H1 (cell line): ENCODE results near the gene TBC1D16. TPM values are rescaled to one million over a fixed set of nuclear protein-coding genes. Genes with fewer than 3 reads are reported as not detected.
A peak's percentile ranks its signal among the peaks of the same experiment; 100 is the strongest.

Source experiments
- CTCF ChIA-PET: fragments of 300-600 bp; sonication (Branson Sonifier 250); formaldehyde crosslinking; loops from one replicate; lab custom pipeline; 2021; ENCODE audit not compliant: partially characterized antibody; lab: Charles Lee
- POLR2A ChIA-PET: fragments of 300-600 bp; sonication (Branson Sonifier 250); formaldehyde crosslinking; loops from one replicate; lab custom pipeline; 2021; ENCODE audit warnings: inconsistent platforms; ENCODE audit not compliant: partially characterized antibody; lab: Charles Lee
- DNase-seq, 2 experiments: peaks; one replicate each; pipeline versions ENCODE4 v3.0.0 to v3.0.0-alpha.2; 2010 to 2022; ENCODE audit warnings: low spot score in 2 of 2, low read depth in 1 of 2, mixed read lengths in 1 of 2
- FAIRE-seq: peaks from 2 replicates; lab custom pipeline; 2011; peaks lifted over from hg19 to GRCh38; lab: Jason Lieb, UNC
- H2AFZ ChIP-seq: 2 replicates; pipeline ENCODE4 v1.8.1; 2012; ENCODE audit warnings: low read length, inconsistent platforms
- H2AK5ac ChIP-seq: 2 replicates; pipeline ENCODE4 v1.6.1; 2013; ENCODE audit warnings: low read depth, low read length
- H2BK120ac ChIP-seq: replicated peaks from 2 replicates; pipeline ENCODE3; 2013; ENCODE audit warnings: low read depth, low read length, inconsistent platforms
- H2BK12ac ChIP-seq: 2 replicates; pipeline ENCODE4 v1.6.1; 2013; ENCODE audit warnings: low read depth, low read length
- H2BK15ac ChIP-seq: 2 replicates; pipeline ENCODE4 v1.6.1; 2013; ENCODE audit warnings: low read length
- H2BK20ac ChIP-seq: 2 replicates; pipeline ENCODE4 v1.6.1; 2013; ENCODE audit warnings: low read length
- H2BK5ac ChIP-seq: 2 replicates; pipeline ENCODE4 v1.6.1; 2013; ENCODE audit warnings: low read depth, low read length
- H3K14ac ChIP-seq: 2 replicates; pipeline ENCODE4 v1.6.1; 2013; ENCODE audit warnings: inconsistent platforms; ENCODE audit not compliant: insufficient read length
- H3K18ac ChIP-seq: 2 replicates; pipeline ENCODE4 v1.6.1; 2013; ENCODE audit warnings: low read length; ENCODE audit errors: extremely low read depth
- H3K23ac ChIP-seq: 2 replicates; pipeline ENCODE4 v1.6.1; 2013; ENCODE audit warnings: inconsistent platforms; ENCODE audit not compliant: insufficient read length
- H3K23me2 ChIP-seq: 2 replicates; pipeline ENCODE4 v1.6.1; 2013; ENCODE audit warnings: low read depth, low read length
- H3K27ac ChIP-seq: 2 replicates; pipeline ENCODE4 v1.6.1; 2011; ENCODE audit warnings: low read depth, low read length, inconsistent platforms
- H3K27me3 ChIP-seq, 4 experiments: replicated peaks in 1 of 4; 1 replicate in 1 of 4; 2 replicates in 3 of 4; pipeline versions ENCODE4 v1.6.1 to v1.8.1; 2011 to 2013; ENCODE audit warnings: low read length in 3 of 4, mild to moderate bottlenecking in 3 of 4, inconsistent platforms in 2 of 4, mixed read lengths in 2 of 4, moderate library complexity in 1 of 4; ENCODE audit not compliant: control insufficient read depth in 3 of 4, insufficient read depth in 3 of 4; ENCODE audit errors: extremely low read depth in 1 of 4
- H3K36me3 ChIP-seq, 4 experiments: 2 replicates each; pipeline versions ENCODE4 v1.6.1 to v1.8.1; 2011 to 2013; ENCODE audit warnings: mild to moderate bottlenecking in 4 of 4, low read length in 3 of 4, moderate library complexity in 2 of 4, control low read depth in 1 of 4, inconsistent platforms in 1 of 4; ENCODE audit not compliant: insufficient read depth in 4 of 4, control insufficient read depth in 2 of 4
- H3K4ac ChIP-seq: replicated peaks from 2 replicates; pipeline ENCODE3; 2013; ENCODE audit warnings: low read length, low read depth, mixed read lengths, inconsistent platforms; ENCODE audit not compliant: insufficient read length
- H3K4me1 ChIP-seq, 4 experiments: replicated peaks in 1 of 4; 1 replicate in 1 of 4; 2 replicates in 3 of 4; pipeline versions ENCODE4 v1.6.1 to v1.8.1; 2011 to 2013; ENCODE audit warnings: low read length in 3 of 4, inconsistent platforms in 2 of 4, mixed read lengths in 1 of 4; ENCODE audit not compliant: insufficient read depth in 4 of 4, control insufficient read depth in 3 of 4
- H3K4me2 ChIP-seq, 2 experiments: 2 replicates each; pipeline versions ENCODE4 v1.6.1 to v1.8.1; 2011 to 2013; ENCODE audit warnings: low read depth in 2 of 2, low read length in 2 of 2, control low read depth in 1 of 2, inconsistent platforms in 1 of 2, mild to moderate bottlenecking in 1 of 2; ENCODE audit not compliant: insufficient read depth in 1 of 2
- H3K4me3 ChIP-seq, 4 experiments: fragments of 200-600, 300-600 bp in 1 of 4; sonication (generic), shearing (Covaris generic), sonication (Bioruptor Twin) in 1 of 4; 2 replicates each; pipeline versions ENCODE4 v1.5.1 to v1.8.1; 2011 to 2016; ENCODE audit warnings: low read length in 4 of 4, low read depth in 3 of 4, control low read depth in 2 of 4, inconsistent platforms in 2 of 4, mild to moderate bottlenecking in 2 of 4, mixed read lengths in 1 of 4, moderate library complexity in 1 of 4; ENCODE audit not compliant: insufficient read depth in 2 of 4; ENCODE audit errors: extremely low read depth in 1 of 4
- H3K56ac ChIP-seq: replicated peaks from 2 replicates; pipeline ENCODE3; 2013; ENCODE audit warnings: low read depth, mild to moderate bottlenecking, mixed read lengths, low read length, inconsistent platforms; ENCODE audit not compliant: insufficient read length
- H3K79me1 ChIP-seq: 2 replicates; pipeline ENCODE4 v1.6.1; 2013; ENCODE audit warnings: low read depth, low read length, control low read depth
- H3K79me2 ChIP-seq, 2 experiments: 2 replicates each; pipeline versions ENCODE4 v1.6.1 to v1.8.1; 2012 to 2013; ENCODE audit warnings: low read length in 2 of 2, mild to moderate bottlenecking in 2 of 2, inconsistent platforms in 1 of 2; ENCODE audit not compliant: insufficient read depth in 2 of 2, control insufficient read depth in 1 of 2
- H3K9ac ChIP-seq, 4 experiments: replicated peaks in 1 of 4; 1 replicate in 1 of 4; 2 replicates in 3 of 4; pipeline versions ENCODE4 v1.6.1 to v1.8.1; 2011 to 2013; ENCODE audit warnings: low read depth in 3 of 4, low read length in 3 of 4, control low read depth in 2 of 4, mild to moderate bottlenecking in 2 of 4, moderate library complexity in 2 of 4, inconsistent platforms in 1 of 4; ENCODE audit errors: extremely low read depth in 1 of 4
- H3K9me3 ChIP-seq, 2 experiments: 2 replicates each; pipeline versions ENCODE4 v1.6.1 to v1.8.1; 2012 to 2013; ENCODE audit warnings: mild to moderate bottlenecking in 2 of 2, moderate library complexity in 2 of 2, control low read depth in 1 of 2, inconsistent platforms in 1 of 2, low read depth in 1 of 2, low read length in 1 of 2, mixed read lengths in 1 of 2; ENCODE audit not compliant: insufficient read depth in 2 of 2
- H4K20me1 ChIP-seq, 2 experiments: replicated peaks in 1 of 2; 2 replicates each; pipeline versions ENCODE3 to v1.8.1; 2011 to 2013; ENCODE audit warnings: inconsistent platforms in 2 of 2, low read length in 2 of 2, mild to moderate bottlenecking in 1 of 2; ENCODE audit not compliant: insufficient read depth in 2 of 2, control insufficient read depth in 1 of 2
- H4K5ac ChIP-seq: 2 replicates; pipeline ENCODE4 v1.6.1; 2013; ENCODE audit warnings: low read length, low read depth, mixed read lengths, inconsistent platforms; ENCODE audit not compliant: insufficient read length
- H4K8ac ChIP-seq: 2 replicates; pipeline ENCODE4 v1.8.0; 2013; ENCODE audit warnings: mild to moderate bottlenecking, moderate library complexity, low read length, inconsistent platforms; ENCODE audit not compliant: insufficient read depth; ENCODE audit errors: extremely low read depth
- H4K91ac ChIP-seq: replicated peaks from 2 replicates; pipeline ENCODE3; 2013; ENCODE audit warnings: low read length, mixed read lengths, inconsistent platforms; ENCODE audit not compliant: insufficient read length
- BACH1 ChIP-seq: IDR thresholded peaks from 2 replicates; pipeline ENCODE4 v1.6.1; 2012; ENCODE audit warnings: low read length, improper control_type of control experiment
- CBX5 ChIP-seq: fragments of 300-800, 300-1000 bp; sonication (generic); IDR thresholded peaks from 2 replicates; pipeline ENCODE4 v1.7.1; 2016; ENCODE audit warnings: antibody characterized with exemption, low read length, low read depth
- CHD1 ChIP-seq: IDR thresholded peaks from 2 replicates; pipeline ENCODE4 v1.6.1; 2012; ENCODE audit warnings: low read depth, low read length, improper control_type of control experiment
- JUN ChIP-seq: IDR thresholded peaks from 2 replicates; pipeline ENCODE4 v1.6.1; 2011; ENCODE audit warnings: low read depth, mild to moderate bottlenecking, improper control_type of control experiment, low read length
- JUND ChIP-seq: IDR thresholded peaks from 2 replicates; pipeline ENCODE4 v1.6.1; 2011; ENCODE audit warnings: mild to moderate bottlenecking, improper control_type of control experiment, low read length
- PHF8 ChIP-seq: fragments of 200-600 bp; sonication (generic); conservative IDR thresholded peaks from 2 replicates; pipeline ENCODE4 v1.7.1; 2012; ENCODE audit warnings: low read depth, mild to moderate bottlenecking, inconsistent platforms, low read length, moderate library complexity
- POLR2AphosphoS5 ChIP-seq: IDR thresholded peaks from 2 replicates; pipeline ENCODE4 v1.6.1; 2011; ENCODE audit warnings: low read depth, low read length
- RXRA ChIP-seq: IDR thresholded peaks from 2 replicates; pipeline ENCODE4 v1.6.1; 2011; ENCODE audit warnings: low read depth, mild to moderate bottlenecking, low read length, moderate library complexity; ENCODE audit not compliant: insufficient read depth
- SAP30 ChIP-seq: fragments of 300-600 bp; sonication (generic); IDR thresholded peaks from 2 replicates; pipeline ENCODE4 v1.7.1; 2012; ENCODE audit warnings: low read length, moderate library complexity, mild to moderate bottlenecking, inconsistent platforms; ENCODE audit not compliant: insufficient read depth, insufficient replicate concordance
- SP4 ChIP-seq: IDR thresholded peaks from 2 replicates; pipeline ENCODE4 v1.6.1; 2012; ENCODE audit warnings: low read length, inconsistent platforms
- TEAD4 ChIP-seq: IDR thresholded peaks from 2 replicates; pipeline ENCODE4 v1.6.1; 2012; ENCODE audit warnings: low read depth, low read length, inconsistent platforms, mixed read lengths
- whole genome bisulfite sequencing, 2 experiments: shearing (Covaris generic) in 1 of 2; methylation state at CpG; one replicate each; pipeline versions ENCODE4 v1.1.6 to v1.1.7; 2013 to 2015; ENCODE audit warnings: low lambda C conversion rate in 2 of 2, mixed read lengths in 2 of 2, inconsistent platforms in 1 of 2, low coverage in 1 of 2, missing lambda C conversion rate in 1 of 2; ENCODE audit not compliant: insufficient replicate concordance in 2 of 2, insufficient coverage in 1 of 2, insufficient read length in 1 of 2; ENCODE audit errors: extremely low coverage in 1 of 2, missing lambda C conversion rate in 1 of 2; 5-methylcytosine and 5-hydroxymethylcytosine counted together
- polyA plus RNA-seq, 7 experiments: library from polyadenylated mRNA; depleted of rRNA in 3 of 7; stranded (reverse) in 5 of 7; unstranded in 2 of 7; fragments of >200 nt in 5 of 7; fragments of 200-250 nt in 2 of 7; gene quantifications; 1 replicate in 5 of 7; 2 replicates in 1 of 7; 4 replicates in 1 of 7; pipeline versions ENCODE4 v1.2.1 to v1.2.3, GENCODE V29; 2011 to 2013; ENCODE audit warnings: missing spikeins in 2 of 7, mixed read lengths in 2 of 7
- total RNA-seq: library from RNA; stranded (reverse); fragmentation: NEBNext Ultra II Directional; extraction: Animal tissue kit (Norgen Biotek cat#: 25700); gene quantifications from 2 replicates; pipeline ENCODE4 v1.2.1, GENCODE V29; 2021
- TF ChIP-seq, protein P1 (sequence below): IDR thresholded peaks from 2 replicates; pipeline ENCODE4 v1.6.1; 2012; ENCODE audit warnings: inconsistent platforms

The TBC1D16 gene
- total and polyA plus RNA-seq, 2 of the 8 experiments (the other 6 are each of a cell fraction or from before 2014, with no cell fraction given): 21.1 to 109 TPM

DNA sequence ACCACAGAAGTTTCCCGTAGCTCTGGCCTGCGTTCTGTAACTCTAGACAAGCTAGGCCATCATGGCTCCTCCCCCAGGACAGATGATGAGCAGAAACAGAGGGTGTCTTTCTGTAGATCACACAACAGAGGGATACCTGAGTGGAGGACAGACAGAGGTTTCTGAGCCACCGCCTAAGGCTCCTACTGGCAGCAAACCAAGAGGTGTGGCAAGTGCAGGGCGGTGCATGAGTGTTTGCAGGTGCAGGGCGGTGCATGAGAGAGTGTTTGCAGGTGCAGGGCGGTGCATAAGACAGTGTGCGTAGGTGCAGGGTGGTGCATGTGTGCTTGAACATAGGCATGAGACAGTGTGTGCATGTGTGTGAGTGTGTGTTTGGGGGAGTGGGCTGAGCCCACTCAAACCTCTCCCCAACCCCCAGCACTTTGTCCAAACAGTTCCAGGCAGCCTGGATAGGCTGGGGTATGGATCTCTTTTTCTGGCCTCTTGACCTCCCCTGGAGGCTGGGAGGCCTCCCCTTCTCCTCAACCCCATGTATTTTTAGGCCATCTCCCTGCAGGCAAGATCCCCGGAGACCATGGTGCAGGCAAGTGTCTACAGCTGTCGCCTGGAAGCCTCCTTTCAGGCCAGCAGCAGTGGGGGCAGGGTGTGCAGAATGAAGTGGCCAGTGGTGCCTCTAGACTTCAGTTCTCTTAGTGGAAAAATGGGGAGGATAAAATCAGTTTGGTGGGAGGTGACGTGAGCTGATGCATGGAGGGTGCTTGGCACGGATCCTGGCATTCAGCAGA is 143.0 kb downstream of the TBC1D16 start:
- H3K56ac ChIP-seq: no peak overlapping the region
- H3K23ac ChIP-seq: no peak overlapping the region
- peak overlapping the region; percentile 20 for H4K8ac ChIP-seq
- H2AK5ac ChIP-seq: no peak overlapping the region
- H3K4me2 ChIP-seq: no peak overlapping the region
- H2BK12ac ChIP-seq: no peak overlapping the region
- no peak overlapping the region for H4K5ac ChIP-seq
- H4K91ac ChIP-seq: no peak overlapping the region
- no peak overlapping the region; the same call in 1 of the 2 replicates for H3K18ac ChIP-seq
- H2BK15ac ChIP-seq: no peak overlapping the region
- 88% methylated on average over 11 of the region's 11 CpGs; no CpG with 5 or more reads in 1 of the 2 experiments for WGBS, 2 experiments
- peaks cover 0 to 1% of the 10 kb centered on the region in 2 experiments for H4K20me1 ChIP-seq
- H3K4me3 ChIP-seq: no peak overlapping the region
- H3K4me1 ChIP-seq: no peaks in the 10 kb centered on the region
- H3K79me1 ChIP-seq: 0 out of 2 replicates have a peak, but pooled peaks cover 2% of the 10 kb centered on the region
- no peaks in the 10 kb centered on the region for H3K36me3 ChIP-seq
- H3K9me3 ChIP-seq: no peaks in the 10 kb centered on the region; a peak in 1 of 4 replicates
- H3K4ac ChIP-seq: no peak overlapping the region
- no peaks in the 10 kb centered on the region for H3K79me2 ChIP-seq
- no peak for DNase-seq
- ChIA-PET POLR2A (interaction anchor here (1.1 kb wide), 1 partner anchor 24 kb away, joined by 3 read pairs; no protein-coding TSS in a partner anchor), CTCF (interaction anchor here (0.9 to 6.7 kb wide), 8 partner anchors 8 to 234 kb away, joined by 3 to 64 read pairs (median 7); no protein-coding TSS in a partner anchor)
- no peak overlapping the region for H2BK5ac ChIP-seq
- H3K27ac ChIP-seq: no peak overlapping the region
- peaks cover 0 to 3% (median 0%) of the 10 kb centered on the region in 4 experiments; a peak in 1 of 7 replicates for H3K27me3 ChIP-seq
- H2BK20ac ChIP-seq: no peak overlapping the region
- H2BK120ac ChIP-seq: no peak overlapping the region
- H2AFZ ChIP-seq: no peak overlapping the region
- TF ChIP-seq BACH1 (no peak), JUND (no peak), SAP30 (no peak), SP4 (no peak), POLR2AphosphoS5 (no peak), CHD1 (no peak), TEAD4 (no peak), PHF8 (no peak), JUN (no peak), CBX5 (no peak), RXRA (no peak)
- TF ChIP-seq, protein P1, sequence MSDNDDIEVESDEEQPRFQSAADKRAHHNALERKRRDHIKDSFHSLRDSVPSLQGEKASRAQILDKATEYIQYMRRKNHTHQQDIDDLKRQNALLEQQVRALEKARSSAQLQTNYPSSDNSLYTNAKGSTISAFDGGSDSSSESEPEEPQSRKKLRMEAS: no peak
- H3K14ac ChIP-seq: no peak overlapping the region
- no peak overlapping the region for H3K9ac ChIP-seq
- no peak for FAIRE-seq
- peaks cover 7% of the 10 kb centered on the region; the same call in 1 of the 2 replicates for H3K23me2 ChIP-seq
